PC-9 (cell line): ENCODE results near the gene EPGN. TPM values are rescaled to one million over a fixed set of nuclear protein-coding genes. Genes with fewer than 3 reads are reported as not detected.

Source experiments
- BruUV-seq: library from RNA; stranded (reverse); fragments of 400-500 nt; replicated peaks from 2 replicates; lab custom pipeline; 2021; lab: Mats Ljungman, UMichigan
- CTCF ChIA-PET: fragments of 300-600 bp; sonication (Branson Sonifier 250); formaldehyde crosslinking; loops from one replicate; lab custom pipeline; 2022; ENCODE audit warnings: antibody characterized with exemption; lab: Charles Lee
- POLR2A ChIA-PET: fragments of 300-600 bp; sonication (Branson Sonifier 250); formaldehyde crosslinking; loops from one replicate; lab custom pipeline; 2022; ENCODE audit warnings: antibody characterized with exemption; ENCODE audit not compliant: unreplicated experiment; lab: Charles Lee
- DNase-seq, 2 experiments: peaks; one replicate each; pipeline versions ENCODE4 v3.0.0 to v3.0.0-alpha.2; 2015 to 2022; ENCODE audit warnings: mixed read lengths in 1 of 2
- H2AFZ ChIP-seq: fragments of 200-600 bp; sonication (generic); 2 replicates; pipeline ENCODE4 v1.8.1; 2017; ENCODE audit warnings: antibody characterized with exemption
- H3F3A ChIP-seq: fragments of 200-600 bp; sonication (generic); 2 replicates; pipeline ENCODE4 v1.8.1; 2017; ENCODE audit warnings: antibody characterized with exemption, mild to moderate bottlenecking, low read depth; ENCODE audit not compliant: insufficient read depth
- H3K27ac ChIP-seq: fragments of 200-600 bp; sonication (generic); 2 replicates; pipeline ENCODE4 v1.6.1; 2016; ENCODE audit warnings: mixed run types
- H3K27me3 ChIP-seq: fragments of 200-600 bp; sonication (generic); 2 replicates; pipeline ENCODE4 v1.6.1; 2016; ENCODE audit warnings: low read depth, mixed run types; ENCODE audit not compliant: insufficient read depth
- H3K36me3 ChIP-seq: fragments of 200-600 bp; sonication (generic); 2 replicates; pipeline ENCODE4 v1.6.1; 2016; ENCODE audit warnings: low read depth, mixed run types
- H3K4me1 ChIP-seq: fragments of 200-600 bp; sonication (generic); replicated peaks from 2 replicates; pipeline ENCODE4 v1.6.1; 2016; ENCODE audit warnings: mixed run types; ENCODE audit not compliant: insufficient read depth
- H3K4me2 ChIP-seq: fragments of 200-600 bp; sonication (generic); 2 replicates; pipeline ENCODE4 v1.6.1; 2017; ENCODE audit warnings: mixed run types
- H3K4me3 ChIP-seq: fragments of 200-600 bp; sonication (generic); 2 replicates; pipeline ENCODE4 v1.6.1; 2016; ENCODE audit warnings: mixed run types
- H3K79me2 ChIP-seq: fragments of 200-600 bp; sonication (generic); 2 replicates; pipeline ENCODE4 v1.6.1; 2017; ENCODE audit warnings: low read depth, mixed run types
- H3K9me2 ChIP-seq: fragments of 200-600 bp; sonication (generic); 2 replicates; pipeline ENCODE4 v1.8.1; 2017; ENCODE audit warnings: mild to moderate bottlenecking; ENCODE audit not compliant: insufficient read depth
- H3K9me3 ChIP-seq: fragments of 200-600 bp; sonication (generic); 2 replicates; pipeline ENCODE4 v1.8.1; 2016; ENCODE audit warnings: low read depth; ENCODE audit not compliant: insufficient read depth
- H4K20me1 ChIP-seq: fragments of 200-600 bp; sonication (generic); 2 replicates; pipeline ENCODE4 v1.8.1; 2017; ENCODE audit not compliant: insufficient read depth
- CTCF ChIP-seq: fragments of 200-600 bp; sonication (generic); conservative IDR thresholded peaks from 2 replicates; pipeline ENCODE4 v1.6.1; 2017; ENCODE audit warnings: mixed run types, antibody characterized with exemption, mild to moderate bottlenecking, moderate library complexity
- EZH2 ChIP-seq: fragments of 200-600 bp; sonication (generic); IDR thresholded peaks from 2 replicates; pipeline ENCODE4 v1.8.0; 2017; ENCODE audit warnings: antibody characterized with exemption, low read depth
- intact Hi-C: fragments of 100-400 bp; cut with micrococcal nuclease; formaldehyde crosslinking; loops from one replicate; pipeline ENCODE4 v1.10.0; 2022; ENCODE audit not compliant: unreplicated experiment
- total RNA-seq: library from RNA; stranded (reverse); gene quantifications from 2 replicates; pipeline ENCODE4 v1.2.3, GENCODE V29; 2021

The EPGN gene
- total RNA-seq, 1 experiment from 2014 or later = 4.5 TPM

GRCh38 chr4:74323663-74324062 lies 15.4 kb downstream of the EPGN start:
- Histone ChIP-seq H3K4me1 (peaks cover 12% of the 10 kb centered on the region), H3K4me2 (no peak overlapping the region), H3K4me3 (no peak overlapping the region), H3K9me3 (no peaks in the 10 kb centered on the region), H3K79me2 (no peaks in the 10 kb centered on the region), H4K20me1 (no peaks in the 10 kb centered on the region), H3K9me2 (no peaks in the 10 kb centered on the region; the same call in 1 of the 2 replicates), H3F3A (no peaks in the 10 kb centered on the region), H3K36me3 (no peaks in the 10 kb centered on the region), H3K27me3 (no peaks in the 10 kb centered on the region), H3K27ac (no peak overlapping the region), H2AFZ (no peak overlapping the region)
- DNase-seq = no peak
- TF ChIP-seq CTCF (no peak), EZH2 (no peak)
- no TSS peak for BruUV-seq
- ChIA-PET CTCF (no interaction called here), POLR2A (no interaction called here)
- intact Hi-C loops = loop anchor here (5.0 kb wide), 2 partner anchors 124 to 549 kb away; partner anchors contain the start of gene AREG

GRCh38 chr4:74324262-74324661 lies 16.0 kb downstream of the EPGN start:
- POLR2A ChIA-PET = no interaction called here
- intact Hi-C loops = loop anchor here (5.0 kb wide), 2 partner anchors 123 to 548 kb away; partner anchors contain the start of gene AREG
- H4K20me1 ChIP-seq = no peaks in the 10 kb centered on the region
- CTCF ChIA-PET = interaction anchor here (0.6 kb wide), 1 partner anchor 227 kb away, joined by 6 read pairs; no protein-coding TSS in a partner anchor
- no peaks in the 10 kb centered on the region; the same call in 1 of the 2 replicates for H3K9me2 ChIP-seq
- no peak overlapping the region for H3K27ac ChIP-seq
- H3K4me2 ChIP-seq = no peak overlapping the region
- BruUV-seq = no TSS peak
- peaks cover 12% of the 10 kb centered on the region for H3K4me1 ChIP-seq
- no peak overlapping the region for H2AFZ ChIP-seq
- H3K36me3 ChIP-seq = no peaks in the 10 kb centered on the region
- no peaks in the 10 kb centered on the region for H3K9me3 ChIP-seq
- H3K4me3 ChIP-seq = no peak overlapping the region
- TF ChIP-seq EZH2 = no peak
- TF ChIP-seq CTCF = no peak
- DNase-seq = no peak
- H3F3A ChIP-seq = no peaks in the 10 kb centered on the region
- H3K79me2 ChIP-seq = no peaks in the 10 kb centered on the region
- no peaks in the 10 kb centered on the region for H3K27me3 ChIP-seq

GRCh38 chr4:74325886-74326285 lies 17.6 kb downstream of the EPGN start:
- BruUV-seq = no TSS peak
- DNase-seq = no peak
- Histone ChIP-seq H3K4me2 (no peak overlapping the region), H2AFZ (no peak overlapping the region), H4K20me1 (no peaks in the 10 kb centered on the region), H3F3A (no peaks in the 10 kb centered on the region), H3K27ac (no peak overlapping the region), H3K9me2 (no peaks in the 10 kb centered on the region; the same call in 1 of the 2 replicates), H3K9me3 (no peaks in the 10 kb centered on the region), H3K4me1 (peaks cover 4% of the 10 kb centered on the region), H3K36me3 (no peaks in the 10 kb centered on the region), H3K79me2 (no peaks in the 10 kb centered on the region), H3K4me3 (no peak overlapping the region), H3K27me3 (no peaks in the 10 kb centered on the region)
- POLR2A ChIA-PET = no interaction called here
- intact Hi-C loops = no loop called here
- CTCF ChIA-PET = no interaction called here
- no peak for TF ChIP-seq EZH2
- no peak for TF ChIP-seq CTCF
